AG09319 (cell line): ENCODE measurements around the gene CDC42EP3.

Experiments
- DNase-seq: peaks from one replicate; pipeline ENCODE4 v3.0.0-alpha.2; 2010; ENCODE audit warnings: low read depth; ENCODE audit errors: extremely low read depth
- CTCF ChIP-seq: IDR thresholded peaks from 2 replicates; pipeline ENCODE4 v1.5.1; 2011; ENCODE audit warnings: low read depth, mild to moderate bottlenecking, inconsistent platforms, low read length, moderate library complexity

The CDC42EP3 gene

DNA sequence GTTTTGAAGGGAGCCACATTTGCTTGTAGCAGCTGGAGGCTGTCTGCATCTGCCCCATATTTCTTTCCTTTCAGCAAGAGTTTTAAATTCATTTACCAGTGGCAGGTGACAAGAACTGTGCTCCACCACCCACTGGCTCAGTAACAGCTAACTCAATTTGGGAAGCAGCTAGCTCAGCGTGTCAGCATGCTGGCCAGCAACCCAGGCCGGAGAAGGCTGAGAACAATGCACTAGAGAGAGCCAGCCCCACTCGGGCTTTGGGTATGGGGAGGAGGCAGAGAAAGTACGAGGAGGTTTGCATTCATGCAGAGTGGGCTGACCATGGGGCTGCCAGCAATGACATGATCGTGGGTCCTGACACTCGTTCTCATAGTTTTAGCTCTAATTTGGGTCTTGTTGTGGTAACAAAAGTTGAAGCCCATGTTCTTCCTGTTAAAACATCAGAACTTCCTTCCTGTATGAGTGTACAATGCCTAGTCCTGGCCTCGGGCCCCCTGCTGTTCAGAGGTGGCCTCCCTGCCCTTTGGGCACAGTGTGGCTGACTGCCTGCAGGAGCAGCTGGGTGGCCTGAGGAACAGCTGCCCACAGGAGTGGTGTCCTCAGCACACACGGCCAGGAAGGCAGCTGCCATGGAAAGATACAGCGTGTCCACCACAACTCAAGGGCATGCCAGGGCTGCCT is 23.0 kb downstream of the CDC42EP3 start:
- no peak for DNase-seq
- TF ChIP-seq CTCF = no peak; the same call in 1 of the 2 replicates

DNA sequence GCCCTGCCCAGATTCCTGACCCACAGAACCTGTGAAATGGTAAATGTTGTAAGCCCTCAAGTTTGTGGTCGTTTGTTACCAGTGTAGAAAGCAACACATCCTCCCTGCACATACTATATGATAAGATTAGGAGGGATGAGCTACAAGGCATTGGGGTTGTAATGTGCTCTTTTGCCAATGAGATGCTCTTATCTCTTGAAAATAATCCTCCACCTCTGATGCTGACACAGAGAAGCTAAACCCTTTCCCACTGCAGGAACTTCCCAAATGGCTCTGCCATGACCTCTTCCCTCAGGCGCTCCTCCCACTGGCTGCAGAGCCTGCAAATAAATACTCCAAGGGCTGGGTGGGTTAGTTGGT is 23.5 kb downstream of the CDC42EP3 start:
- no peak for DNase-seq
- TF ChIP-seq CTCF = no peak

DNA sequence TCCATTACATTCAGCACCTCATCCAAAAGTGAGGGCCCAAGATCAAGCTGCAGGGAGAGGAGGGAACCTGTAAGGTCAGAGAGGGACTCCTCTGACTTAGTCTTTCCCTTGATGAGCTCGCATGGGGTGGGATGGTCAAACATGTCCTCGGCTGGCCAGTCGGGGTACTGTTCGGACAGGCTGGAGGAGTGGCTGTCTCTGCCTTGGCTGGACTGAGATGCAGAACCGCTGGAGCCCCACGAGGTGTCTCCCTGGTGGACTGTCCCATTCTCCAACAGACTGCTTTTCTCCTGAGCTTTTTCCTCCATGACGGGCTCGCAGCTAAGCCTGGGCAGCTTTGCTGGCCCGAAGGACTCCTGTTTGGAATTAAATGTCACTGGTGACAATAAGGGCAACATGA is 25.6 kb downstream of the CDC42EP3 start:
- no peak for DNase-seq
- no peak for TF ChIP-seq CTCF

- DNase-seq = no peak
- TF ChIP-seq CTCF = no peak
These were observed 26.1 kb downstream of the CDC42EP3 start for GRCh38 chr2:37645362-37645761.

DNA sequence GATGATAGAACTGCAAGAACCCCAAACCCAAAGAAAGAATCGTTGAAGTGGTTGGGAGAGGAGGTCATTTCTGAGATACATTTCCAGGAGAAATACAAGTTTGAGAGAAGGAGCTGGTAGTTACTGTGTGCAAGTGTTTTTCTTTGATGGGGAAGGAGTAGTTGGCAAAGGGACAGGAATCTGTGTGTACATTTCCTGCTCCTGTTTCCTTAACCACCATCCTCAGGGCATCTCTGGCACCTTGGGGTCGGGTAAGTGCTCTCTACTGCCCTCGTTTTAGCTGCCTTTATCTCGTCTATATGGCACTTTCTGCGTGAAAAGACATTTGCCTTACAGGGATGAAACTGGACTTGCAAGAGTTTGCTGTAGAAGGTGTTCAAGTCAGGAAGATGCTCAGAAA is 27.3 kb downstream of the CDC42EP3 start:
- no peak for TF ChIP-seq CTCF
- no peak for DNase-seq

DNA sequence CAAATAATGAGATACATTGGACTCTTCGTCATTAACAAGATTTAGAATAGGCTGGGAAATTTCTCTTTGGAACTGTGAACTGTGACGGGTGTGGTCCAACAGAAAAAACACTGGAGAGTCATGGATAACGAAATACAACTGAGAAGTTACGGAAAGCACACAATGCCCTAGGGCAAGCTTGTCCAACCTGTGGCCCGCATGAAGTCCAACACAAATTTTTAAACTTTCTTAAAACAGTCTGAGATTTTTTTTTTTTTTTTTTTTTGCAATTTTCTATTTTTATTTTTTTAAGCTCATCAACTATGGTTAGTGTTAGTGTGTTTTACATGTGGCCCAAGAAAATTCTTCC is 27.7 kb downstream of the CDC42EP3 start:
- TF ChIP-seq CTCF = no peak
- no peak for DNase-seq

DNA sequence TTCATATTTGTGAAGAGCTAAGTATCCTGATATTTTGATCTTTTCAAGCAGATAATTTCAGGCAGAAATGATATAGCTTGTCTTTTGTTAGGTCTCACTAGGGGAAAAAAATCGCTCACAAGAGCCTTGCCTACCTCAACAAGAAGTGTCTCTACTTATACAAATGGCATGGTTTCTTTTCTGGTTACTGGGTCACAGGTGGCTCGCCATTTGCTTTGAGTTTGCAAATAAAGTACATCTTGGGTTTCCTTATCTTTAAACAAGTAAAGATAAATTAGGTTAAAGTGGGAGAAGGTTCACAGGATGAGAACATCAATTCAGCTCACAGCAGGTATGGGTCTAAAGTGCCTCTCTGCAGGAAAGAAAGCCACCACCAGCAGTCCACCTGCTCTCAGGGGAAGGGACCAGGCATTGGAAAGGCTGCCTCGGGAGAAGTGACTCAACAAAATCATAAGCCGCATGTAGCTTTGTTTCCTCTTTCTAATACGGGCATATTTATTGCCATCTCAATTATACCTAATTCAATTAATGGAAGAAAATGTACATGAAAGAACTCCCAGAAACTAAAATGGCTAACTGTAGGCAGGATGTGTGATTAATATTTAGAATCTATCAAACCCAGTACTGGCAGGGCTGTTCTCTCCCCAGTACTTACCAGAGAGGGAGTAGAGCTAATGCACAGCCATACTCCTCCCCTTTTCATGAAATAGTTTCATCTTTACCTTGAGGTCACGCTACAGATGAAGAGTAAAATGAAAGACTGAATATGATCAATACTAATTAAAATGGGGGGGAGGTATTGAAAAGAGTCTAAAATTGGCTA is 28.3 kb downstream of the CDC42EP3 start:
- DNase-seq = no peak
- TF ChIP-seq CTCF = no peak
